Activated T-helper 1 cell treated with Interleukin-2 at 50 U/mL for 16 hours (primary cell): Measurements from ENCODE around the gene MS4A13.
"Not testable (repeated sequence)": the region's sequence is repeated elsewhere in the genome, so short reads cannot be mapped to it uniquely, and the experiment has no call there.

Experiments
- DNase-seq: peaks from one replicate; pipeline ENCODE4 v3.0.0-alpha.2; 2020; ENCODE audit warnings: low read depth

MS4A13 gene

DNA sequence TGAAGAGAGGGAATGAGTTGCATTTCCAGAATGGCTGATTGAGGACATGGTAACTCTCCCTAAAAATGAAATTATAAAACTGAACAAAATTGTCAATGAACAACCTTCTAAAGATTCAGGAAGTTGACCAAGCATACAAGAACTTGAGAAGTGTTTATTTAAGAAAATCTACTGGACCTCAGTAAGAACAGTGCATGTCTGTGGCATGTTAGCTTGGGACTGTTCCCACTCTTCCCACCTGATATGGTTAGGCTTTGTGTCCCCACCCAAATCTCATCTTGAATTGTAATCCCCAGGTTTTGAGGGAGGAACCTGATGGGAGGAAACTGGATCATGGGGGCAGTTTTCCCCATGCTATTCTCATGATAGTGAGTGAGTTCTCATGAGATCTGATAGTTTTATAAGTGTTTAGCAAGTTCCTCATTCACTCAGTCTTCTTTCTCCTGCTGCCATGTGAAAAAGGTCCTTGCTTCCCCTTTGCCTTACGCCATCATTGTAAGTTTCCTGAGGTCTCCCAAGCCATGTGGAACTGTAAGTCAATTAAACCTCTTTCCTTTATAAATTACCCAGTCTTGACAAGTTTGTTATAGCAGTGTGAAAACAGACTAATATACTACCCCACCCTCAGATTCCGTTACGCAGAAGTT, 15.4 kb downstream of the MS4A13 start:
- DNase-seq, result no peak

DNA sequence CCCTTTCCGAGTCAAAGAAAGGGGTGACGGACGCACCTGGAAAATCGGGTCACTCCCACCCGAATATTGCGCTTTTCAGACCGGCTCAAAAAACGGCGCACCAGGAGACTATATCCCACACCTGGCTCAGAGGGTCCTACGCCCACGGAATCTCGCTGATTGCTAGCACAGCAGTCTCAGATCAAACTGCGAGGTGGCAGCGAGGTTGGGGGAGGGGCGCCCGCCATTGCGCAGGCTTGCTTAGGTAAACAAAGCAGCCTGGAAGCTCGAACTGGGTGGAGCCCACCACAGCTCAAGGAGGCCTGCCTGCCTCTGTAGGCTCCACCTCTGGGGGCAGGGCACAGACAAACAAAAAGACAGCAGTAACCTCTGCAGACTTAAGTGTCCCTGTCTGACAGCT, 17.2 kb downstream of the MS4A13 start:
- DNase-seq, result not testable (repeated sequence)

DNA sequence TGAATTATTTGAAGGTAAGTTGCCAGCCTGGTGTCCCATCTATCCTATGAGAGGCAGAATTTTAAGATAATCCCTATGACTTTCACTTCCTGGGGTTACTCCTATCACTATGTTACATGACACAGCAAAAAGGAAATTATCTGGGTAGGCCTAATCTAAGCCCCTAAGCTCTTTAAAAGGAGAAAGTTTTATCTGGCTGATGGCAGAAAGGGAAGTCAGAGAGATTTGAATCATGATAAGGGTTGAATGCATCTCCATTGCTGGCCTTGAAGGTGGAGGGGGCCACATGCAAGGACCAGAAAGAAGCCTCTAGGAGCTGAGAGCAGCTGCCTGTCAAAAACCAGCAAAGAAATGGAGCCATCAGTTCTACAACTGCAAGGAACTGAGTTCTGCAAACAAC, 23.4 kb downstream of the MS4A13 start:
- not testable (repeated sequence) for DNase-seq

- no peak for DNase-seq
Measured at GRCh38 chr11:60544077-60544476, 28.9 kb downstream of the MS4A13 start.

DNA sequence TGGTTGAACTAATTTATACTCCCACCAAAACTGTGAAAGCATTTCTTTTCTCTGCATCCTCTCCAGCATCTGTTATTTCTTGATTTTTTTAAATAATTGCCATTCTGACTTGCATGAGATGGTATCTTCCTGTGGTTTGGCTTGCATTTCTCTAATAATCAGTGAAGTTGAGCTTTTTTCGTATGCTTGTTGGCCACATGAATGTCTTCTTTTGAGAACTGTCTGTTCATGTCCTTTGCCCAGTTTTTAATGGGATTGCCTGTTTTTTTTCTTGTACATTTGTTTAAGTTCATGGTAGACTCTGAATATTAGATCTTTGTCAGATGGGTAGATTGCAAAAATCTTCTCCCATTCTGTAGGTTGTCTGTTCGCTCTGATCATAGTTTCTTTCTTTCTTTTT, 46.1 kb downstream of the MS4A13 start:
- no peak for DNase-seq

GRCh38 chr11:60563553-60564235, 48.5 kb downstream of the MS4A13 start:
- DNase-seq, result no peak

DNA sequence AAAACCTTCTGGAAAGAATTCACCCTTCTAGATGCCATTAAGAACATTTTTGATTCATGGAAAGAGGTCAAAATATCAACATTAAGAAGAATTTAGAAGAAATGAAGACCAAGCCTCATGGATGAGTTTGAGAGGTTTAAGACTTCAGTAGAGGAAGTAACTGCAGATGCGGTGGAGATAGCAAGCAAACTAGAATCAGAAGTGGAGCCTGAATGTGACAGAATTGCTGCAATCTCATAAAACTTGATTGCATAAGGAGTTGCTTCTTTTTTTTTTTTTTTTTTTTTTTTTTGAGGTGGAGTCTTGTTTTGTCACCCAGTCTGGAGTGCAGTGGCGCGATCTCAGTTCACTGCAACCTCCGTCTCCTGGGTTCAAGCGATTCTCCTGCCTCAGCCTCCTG, 51.6 kb downstream of the MS4A13 start:
- no peak for DNase-seq

DNA sequence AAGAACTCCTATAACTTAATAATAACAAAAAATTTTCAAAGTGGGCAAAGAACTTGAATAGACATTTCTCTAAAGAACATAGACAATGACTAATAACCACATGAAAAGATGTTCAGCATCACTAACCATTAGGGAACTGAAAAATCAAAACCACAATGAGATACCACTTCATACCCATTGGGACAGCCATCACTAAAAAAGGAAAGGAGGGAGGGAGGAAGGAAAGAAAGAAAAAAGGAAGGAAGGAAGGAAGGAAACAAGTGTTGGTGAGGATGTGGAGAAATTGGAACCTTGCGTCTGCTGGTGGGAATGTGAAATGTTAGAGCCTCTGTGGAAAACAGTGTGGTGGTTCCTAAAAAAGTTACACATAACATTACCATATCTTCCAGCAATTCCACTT, 55.8 kb downstream of the MS4A13 start:
- no peak for DNase-seq

- no peak for DNase-seq
Measured at GRCh38 chr11:60589611-60590010, 74.4 kb downstream of the MS4A13 start.
